GM18861 (cell line): Measurements from ENCODE around the gene PMF1.

Experiments used
- ATAC-seq: cut with Tn5 transposase; IDR thresholded peaks from one replicate; pipeline ENCODE4 v1.9.1; 2021; ENCODE audit not compliant: unreplicated experiment

Gene PMF1

DNA sequence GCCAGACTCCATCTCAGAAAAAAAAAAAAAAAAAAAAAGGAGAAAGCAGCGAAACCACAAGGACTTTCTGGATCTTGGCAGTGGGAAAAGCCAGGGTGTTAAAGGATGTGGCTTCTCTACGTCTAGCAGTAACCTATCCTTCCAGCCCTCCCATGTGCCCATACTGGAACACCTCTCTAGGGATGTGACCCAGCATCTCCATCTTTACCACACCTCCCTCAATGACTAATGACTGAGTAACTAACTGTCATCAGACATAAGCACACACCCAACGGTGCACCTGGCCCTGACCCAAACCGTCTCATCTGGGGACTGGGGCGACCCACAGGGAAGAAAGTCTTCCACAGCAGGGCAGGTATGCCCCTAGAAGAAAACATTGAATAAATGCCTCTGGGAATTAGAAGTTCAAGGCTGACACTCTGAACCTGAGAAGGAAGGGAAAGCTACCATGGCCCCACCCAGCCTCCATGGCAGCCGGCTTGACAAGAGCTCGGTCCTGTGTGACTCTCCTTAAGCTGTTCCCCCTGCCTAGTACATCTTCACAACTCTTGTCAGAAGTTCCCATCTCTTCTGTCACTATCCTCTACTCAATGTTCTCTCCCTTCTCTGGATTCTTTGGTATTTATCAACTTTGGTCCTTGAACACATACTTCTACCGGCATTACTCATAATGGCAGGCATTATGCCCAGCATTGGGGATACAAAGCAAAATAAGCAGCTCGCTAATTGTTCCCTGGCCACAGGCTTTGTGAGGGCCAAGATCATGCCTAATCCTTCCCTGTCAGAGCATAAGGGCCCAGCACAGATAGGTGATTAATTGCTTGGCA, 49.9 kb downstream of the PMF1 start:
- ATAC-seq, result no peak

GRCh38 chr1:156263288-156263655, 50.5 kb downstream of the PMF1 start:
- no peak for ATAC-seq

DNA sequence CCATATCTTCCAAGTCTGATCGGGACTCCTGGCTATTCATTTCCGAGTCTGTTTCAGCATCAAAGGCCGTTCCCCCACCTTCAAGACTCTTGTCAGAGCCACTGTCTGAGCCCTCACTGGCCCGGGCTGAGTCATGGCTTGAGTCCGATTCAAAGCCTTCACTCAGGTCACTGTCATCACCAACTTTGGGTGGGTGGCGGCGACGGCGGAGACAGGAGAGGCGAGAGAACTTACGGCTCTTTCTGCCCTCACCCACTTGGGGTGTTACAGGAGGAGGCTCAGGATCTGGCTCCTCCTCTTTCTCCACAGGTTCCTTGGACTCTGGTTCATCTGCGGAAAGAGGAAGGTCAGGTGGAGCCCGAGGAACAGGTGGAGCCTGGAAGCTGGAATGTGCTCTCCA, 53.2 kb downstream of the PMF1 start:
- ATAC-seq, result no peak

DNA sequence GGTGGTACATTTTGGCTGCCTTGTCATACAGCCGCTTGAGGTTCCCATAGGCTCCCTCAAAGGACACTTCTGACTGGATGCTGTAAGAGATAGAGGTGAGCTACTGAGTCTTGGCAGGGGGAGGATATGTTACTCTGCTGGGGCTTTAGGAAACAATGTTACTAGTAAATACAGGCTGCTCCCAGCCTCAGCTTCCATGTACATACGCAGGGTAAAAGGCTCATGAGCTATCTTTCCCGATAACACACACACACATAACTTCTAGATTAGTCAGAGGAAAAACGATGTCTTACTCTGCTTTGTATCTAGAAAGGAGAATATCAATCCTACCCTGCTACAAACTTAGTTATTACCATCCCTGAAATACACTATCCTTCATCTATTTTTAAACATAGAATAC, 55.5 kb downstream of the PMF1 start:
- ATAC-seq, result no peak

- ATAC-seq, result no peak
Measured at GRCh38 chr1:156270314-156270713, 57.5 kb downstream of the PMF1 start.

- ATAC-seq, result no peak
Measured at GRCh38 chr1:156276532-156276931, 63.7 kb downstream of the PMF1 start.

DNA sequence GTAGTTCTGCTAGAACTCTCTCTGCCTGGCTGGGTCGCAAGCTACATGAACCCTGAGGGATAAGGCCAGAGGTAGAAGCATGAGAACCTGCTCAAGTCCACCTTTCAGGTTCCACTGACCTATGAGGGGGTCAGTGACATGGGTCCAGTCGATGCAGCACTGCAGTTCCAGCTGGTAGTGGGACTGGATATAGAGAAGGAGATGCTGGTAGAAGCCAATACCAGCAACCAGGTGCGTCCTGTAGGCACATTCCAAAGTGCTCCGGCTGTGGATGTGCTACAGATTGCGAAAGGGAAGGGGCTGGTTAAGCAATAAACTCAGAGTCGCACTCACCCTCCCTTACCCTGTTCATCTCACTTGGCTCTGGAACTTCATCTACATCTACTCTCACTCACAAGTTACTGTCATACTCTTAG, 64.2 kb downstream of the PMF1 start:
- ATAC-seq, result no peak

DNA sequence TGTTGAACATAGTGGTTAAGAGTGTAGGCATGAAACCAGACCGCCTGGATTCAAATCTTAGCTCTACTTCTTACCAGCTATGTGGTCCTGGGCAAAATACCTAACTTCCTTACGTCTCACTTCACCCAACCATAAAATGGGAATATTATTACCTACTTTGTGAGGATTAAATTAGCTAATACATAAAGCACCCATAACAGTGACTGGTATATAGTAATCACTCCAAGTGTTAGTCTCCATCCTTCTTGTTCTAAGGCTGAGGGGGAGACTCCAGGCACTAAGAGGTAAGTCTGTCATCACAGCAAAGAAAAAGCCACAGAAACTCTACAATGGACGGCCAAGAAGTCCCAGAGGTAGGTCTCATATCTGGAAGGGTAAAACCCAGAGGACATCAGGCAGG, 67.0 kb downstream of the PMF1 start:
- ATAC-seq, result no peak

DNA sequence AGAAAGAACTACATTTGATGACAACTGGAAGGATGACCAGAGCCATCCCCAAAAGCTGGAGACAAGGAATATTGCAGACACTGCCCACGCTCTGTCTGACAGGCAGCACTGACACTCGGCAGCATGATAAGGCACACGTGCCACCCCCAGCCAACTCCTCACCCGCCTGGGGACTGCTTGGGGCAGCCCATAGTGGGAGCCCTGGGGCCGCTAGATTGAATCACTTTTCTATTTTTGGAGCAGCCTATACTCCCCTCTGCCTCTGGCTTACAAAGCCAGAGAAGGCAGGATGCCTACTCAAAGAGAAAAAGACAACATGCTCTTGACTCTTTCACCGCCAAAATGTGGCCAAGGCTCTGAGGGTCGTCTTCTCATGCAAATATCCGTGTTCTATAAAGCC, 68.5 kb downstream of the PMF1 start:
- ATAC-seq, result peak; percentile 36

DNA sequence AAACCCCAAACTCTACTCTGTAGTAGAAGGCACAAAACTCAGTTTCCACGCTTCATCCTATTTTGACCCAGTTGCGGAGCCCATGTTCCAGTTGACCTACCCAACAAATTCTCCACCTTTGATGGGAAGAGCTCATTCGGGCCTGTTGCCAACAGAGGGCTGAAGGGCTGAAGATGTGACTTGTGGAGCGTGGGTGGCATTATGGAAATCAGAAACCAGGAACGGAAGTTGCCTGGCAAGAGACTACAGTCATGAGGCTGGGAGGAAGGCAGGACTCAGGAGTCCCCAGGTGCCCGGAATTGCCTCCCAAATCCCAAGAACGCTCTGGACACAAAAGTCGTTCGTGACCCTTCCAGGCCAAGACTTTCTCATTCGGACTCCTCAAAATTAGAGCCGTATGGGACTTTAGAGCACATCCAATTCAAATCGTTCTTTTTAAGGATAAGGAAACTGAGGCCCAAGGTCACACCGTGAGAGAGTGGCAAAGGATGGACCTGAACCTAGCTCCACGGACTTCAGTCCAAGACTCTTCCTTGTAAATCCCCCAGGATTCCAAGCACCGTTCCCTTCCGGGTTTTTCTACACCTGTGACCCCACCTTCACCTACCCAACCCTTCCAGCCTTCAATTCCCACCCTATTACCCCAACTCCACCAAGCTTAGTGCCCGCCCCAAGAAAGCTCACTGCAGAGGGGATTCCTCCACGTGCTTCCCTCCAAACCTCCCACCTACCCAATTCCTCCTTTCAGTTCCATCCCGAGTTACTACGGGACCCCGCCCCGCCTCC, 69.1 kb downstream of the PMF1 start:
- ATAC-seq, result peak; percentile 1

- peak; percentile 72 for ATAC-seq
Measured at GRCh38 chr1:156282479-156283222, 69.8 kb downstream of the PMF1 start, which contains the start of gene SMG5. Gene SMG5, minus strand, starts transcription at chr1:156282825. Its CDS starts 145 bp downstream, at chr1:156282680.

DNA sequence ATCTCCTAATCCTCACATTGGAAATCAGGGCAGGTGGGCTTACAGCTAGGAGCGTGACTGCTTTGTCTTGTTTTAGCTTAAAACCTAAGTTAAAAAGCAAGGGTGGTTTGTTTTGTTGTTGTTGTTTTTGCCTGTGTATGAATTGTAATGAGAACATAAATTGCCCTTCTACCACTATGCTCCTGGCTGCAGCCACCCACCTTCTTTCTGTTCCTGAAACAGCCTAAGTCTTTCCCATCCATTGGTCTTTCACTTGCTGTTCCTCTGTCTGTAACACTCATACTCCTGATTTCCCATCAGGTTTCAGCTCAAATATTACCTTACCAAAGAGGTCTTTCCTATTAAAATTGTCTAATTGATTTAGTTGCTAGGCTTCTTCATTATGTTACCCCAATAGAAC, 70.7 kb downstream of the PMF1 start:
- ATAC-seq, result no peak

DNA sequence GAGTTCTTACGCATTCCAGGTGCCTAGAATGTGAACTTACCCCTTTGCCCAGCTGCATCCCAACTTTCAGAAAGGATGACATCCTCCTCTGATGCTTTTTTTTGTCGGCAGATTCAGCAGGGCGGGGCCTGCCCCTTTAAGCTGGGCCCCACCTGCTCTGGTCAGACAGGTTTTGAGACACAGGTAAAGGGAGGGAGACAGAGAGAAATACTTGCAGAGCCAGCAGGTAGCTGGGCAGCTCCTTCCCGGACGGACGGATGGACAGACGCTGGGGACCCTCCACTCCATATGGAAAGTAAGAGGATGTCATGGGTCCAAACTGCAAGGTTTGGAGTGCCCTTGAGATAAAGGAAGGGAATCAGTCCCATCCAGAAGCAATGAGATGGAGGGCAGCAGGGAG, 71.3 kb downstream of the PMF1 start, which contains the start of gene TMEM79:
Gene TMEM79 (plus strand): TSS at position 214 of the 400 bp plus-strand sequence. CDS start 902 bp downstream, outside the sequence.
- ATAC-seq, result no peak

DNA sequence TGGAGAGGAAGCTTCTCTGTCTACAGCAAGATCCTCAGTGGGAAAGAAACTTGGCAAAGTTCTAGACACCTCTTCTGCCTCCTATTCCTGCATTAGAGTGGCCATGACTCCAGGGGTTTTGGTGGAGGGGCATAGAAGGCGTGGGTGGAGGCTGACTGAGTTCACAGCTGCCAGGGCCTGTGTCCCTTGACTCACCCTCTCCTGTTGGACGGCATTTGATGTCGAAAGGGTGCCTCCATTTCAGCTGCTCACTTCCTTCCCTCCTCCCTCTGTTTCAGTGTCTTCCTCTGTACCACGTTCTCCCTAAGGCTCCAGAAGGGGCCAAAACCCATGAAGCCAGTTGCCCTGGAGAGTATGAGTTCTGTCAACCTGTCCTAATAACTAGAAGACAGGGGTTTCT, 72.0 kb downstream of the PMF1 start:
- ATAC-seq, result no peak

- no peak for ATAC-seq
Measured at GRCh38 chr1:156285437-156285836, 72.6 kb downstream of the PMF1 start.

GRCh38 chr1:156286061-156286460, 73.3 kb downstream of the PMF1 start:
- ATAC-seq, result no peak
